Adipocyte (in vitro differentiated cells): ENCODE measurements around the gene KRT28.
"Not testable (repeated sequence)": the region's sequence is repeated elsewhere in the genome, so short reads cannot be mapped to it uniquely, and the experiment has no call there.

Experiments used
- DNase-seq: peaks from one replicate; pipeline ENCODE4 v3.0.0-alpha.2; 2015; ENCODE audit warnings: low read depth
- H3K27me3 ChIP-seq: replicated peaks from 2 replicates; pipeline ENCODE4 v1.7.0; 2013; ENCODE audit warnings: mild to moderate bottlenecking, low read length, moderate library complexity; ENCODE audit not compliant: control insufficient read depth, insufficient read depth
- H3K36me3 ChIP-seq: 2 replicates; pipeline ENCODE4 v1.7.0; 2013; ENCODE audit warnings: low read length, mild to moderate bottlenecking, moderate library complexity; ENCODE audit not compliant: control insufficient read depth, insufficient read depth, severe bottlenecking
- H3K4me1 ChIP-seq: 2 replicates; pipeline ENCODE4 v1.7.0; 2013; ENCODE audit warnings: mild to moderate bottlenecking, low read length, moderate library complexity; ENCODE audit not compliant: control insufficient read depth, insufficient read depth
- H3K4me3 ChIP-seq: 2 replicates; pipeline ENCODE4 v1.7.0; 2013; ENCODE audit warnings: mild to moderate bottlenecking, low read length, moderate library complexity
- H3K9ac ChIP-seq: 2 replicates; pipeline ENCODE4 v1.7.0; 2013; ENCODE audit warnings: mild to moderate bottlenecking, low read length, moderate library complexity
- H3K9me3 ChIP-seq: 2 replicates; pipeline ENCODE4 v1.7.0; 2013; ENCODE audit warnings: mild to moderate bottlenecking, low read length, moderate library complexity; ENCODE audit not compliant: control insufficient read depth

Gene KRT28

GRCh38 chr17:40817103-40817682, 17.4 kb upstream of the KRT28 start:
- no peaks in the 10 kb centered on the region for H3K9me3 ChIP-seq
- DNase-seq, result no peak
- H3K9ac ChIP-seq, result no peak overlapping the region
- no peak overlapping the region for H3K4me3 ChIP-seq
- H3K4me1 ChIP-seq, result peaks cover 27% of the 10 kb centered on the region
- no peaks in the 10 kb centered on the region for H3K27me3 ChIP-seq
- H3K36me3 ChIP-seq, result peaks cover 13% of the 10 kb centered on the region

- no peak for DNase-seq
- Histone ChIP-seq H3K9ac (no peak overlapping the region), H3K4me1 (peaks cover 24% of the 10 kb centered on the region), H3K4me3 (no peak overlapping the region), H3K27me3 (no peaks in the 10 kb centered on the region), H3K9me3 (no peaks in the 10 kb centered on the region), H3K36me3 (peaks cover 13% of the 10 kb centered on the region)
These were observed 16.8 kb upstream of the KRT28 start for GRCh38 chr17:40816569-40816968.

GRCh38 chr17:40815381-40815780, 15.6 kb upstream of the KRT28 start:
- Histone ChIP-seq H3K4me1 (peaks cover 13% of the 10 kb centered on the region), H3K27me3 (no peaks in the 10 kb centered on the region), H3K9ac (no peak overlapping the region)

GRCh38 chr17:40814657-40815056, 14.9 kb upstream of the KRT28 start:
- peaks cover 13% of the 10 kb centered on the region for H3K36me3 ChIP-seq
- not testable (repeated sequence) for H3K27me3 ChIP-seq, H3K9me3 ChIP-seq, DNase-seq, H3K9ac ChIP-seq, H3K4me3 ChIP-seq
- H3K4me1 ChIP-seq, result peaks cover 14% of the 10 kb centered on the region

More at GRCh38 chr17:40815381-40815780, 15.6 kb upstream of the KRT28 start:
- no peak overlapping the region for H3K4me3 ChIP-seq
- peaks cover 13% of the 10 kb centered on the region for H3K36me3 ChIP-seq
- DNase-seq, result no peak
- no peaks in the 10 kb centered on the region for H3K9me3 ChIP-seq

- peak; percentile 25 for DNase-seq
- H3K4me1 ChIP-seq, result peaks cover 16% of the 10 kb centered on the region
- peaks cover 13% of the 10 kb centered on the region for H3K36me3 ChIP-seq
- H3K9me3 ChIP-seq, result no peaks in the 10 kb centered on the region
- no peak overlapping the region for H3K4me3 ChIP-seq
- H3K9ac ChIP-seq, result no peak overlapping the region
- H3K27me3 ChIP-seq, result no peaks in the 10 kb centered on the region
These were observed 14.0 kb upstream of the KRT28 start for GRCh38 chr17:40813804-40814203.

- no peak for DNase-seq
- no peak overlapping the region for H3K9ac ChIP-seq
- no peaks in the 10 kb centered on the region for H3K27me3 ChIP-seq
- H3K9me3 ChIP-seq, result no peaks in the 10 kb centered on the region
- H3K4me1 ChIP-seq, result peaks cover 10% of the 10 kb centered on the region
- H3K36me3 ChIP-seq, result peaks cover 11% of the 10 kb centered on the region
- H3K4me3 ChIP-seq, result no peak overlapping the region
These were observed 12.9 kb upstream of the KRT28 start for GRCh38 chr17:40812639-40813038.

- Histone ChIP-seq H3K9me3 (no peaks in the 10 kb centered on the region), H3K4me1 (peaks cover 10% of the 10 kb centered on the region), H3K4me3 (no peak overlapping the region), H3K36me3 (no peaks in the 10 kb centered on the region), H3K9ac (no peak overlapping the region), H3K27me3 (peaks cover 12% of the 10 kb centered on the region)
- no peak for DNase-seq
These were observed 10.7 kb upstream of the KRT28 start for GRCh38 chr17:40810494-40810893.

GRCh38 chr17:40809721-40810421, 10.1 kb upstream of the KRT28 start:
- H3K9me3 ChIP-seq, result no peaks in the 10 kb centered on the region
- H3K27me3 ChIP-seq, result peaks cover 12% of the 10 kb centered on the region
- no peaks in the 10 kb centered on the region for H3K36me3 ChIP-seq
- peaks cover 10% of the 10 kb centered on the region for H3K4me1 ChIP-seq
- peak; percentile 46 for DNase-seq
- H3K4me3 ChIP-seq, result peak overlapping the region; percentile 31
- no peak overlapping the region for H3K9ac ChIP-seq

GRCh38 chr17:40806131-40806530, 6.4 kb upstream of the KRT28 start:
- H3K9me3 ChIP-seq, result no peaks in the 10 kb centered on the region
- no peak overlapping the region for H3K9ac ChIP-seq
- no peak for DNase-seq
- no peaks in the 10 kb centered on the region for H3K36me3 ChIP-seq
- peaks cover 10% of the 10 kb centered on the region for H3K4me1 ChIP-seq
- H3K27me3 ChIP-seq, result peaks cover 16% of the 10 kb centered on the region
- no peak overlapping the region for H3K4me3 ChIP-seq

- Histone ChIP-seq H3K9me3 (no peaks in the 10 kb centered on the region), H3K36me3 (no peaks in the 10 kb centered on the region), H3K4me3 (no peak overlapping the region), H3K9ac (no peak overlapping the region), H3K27me3 (peaks cover 24% of the 10 kb centered on the region), H3K4me1 (no peaks in the 10 kb centered on the region)
- peak; percentile 95 for DNase-seq
These were observed 3.9 kb upstream of the KRT28 start for GRCh38 chr17:40803617-40804082.

- no peaks in the 10 kb centered on the region for H3K4me1 ChIP-seq
- peaks cover 20% of the 10 kb centered on the region for H3K27me3 ChIP-seq
- H3K9me3 ChIP-seq, result no peaks in the 10 kb centered on the region
- no peak overlapping the region for H3K9ac ChIP-seq
- DNase-seq, result no peak
- no peaks in the 10 kb centered on the region for H3K36me3 ChIP-seq
- no peak overlapping the region for H3K4me3 ChIP-seq
These were observed 1.4 kb upstream of the KRT28 start for GRCh38 chr17:40801157-40801556.
